ENCODE data around the gene OTULIN.
A peak's percentile ranks its signal among the peaks of the same experiment; 100 is the strongest.

The OTULIN gene

DNA sequence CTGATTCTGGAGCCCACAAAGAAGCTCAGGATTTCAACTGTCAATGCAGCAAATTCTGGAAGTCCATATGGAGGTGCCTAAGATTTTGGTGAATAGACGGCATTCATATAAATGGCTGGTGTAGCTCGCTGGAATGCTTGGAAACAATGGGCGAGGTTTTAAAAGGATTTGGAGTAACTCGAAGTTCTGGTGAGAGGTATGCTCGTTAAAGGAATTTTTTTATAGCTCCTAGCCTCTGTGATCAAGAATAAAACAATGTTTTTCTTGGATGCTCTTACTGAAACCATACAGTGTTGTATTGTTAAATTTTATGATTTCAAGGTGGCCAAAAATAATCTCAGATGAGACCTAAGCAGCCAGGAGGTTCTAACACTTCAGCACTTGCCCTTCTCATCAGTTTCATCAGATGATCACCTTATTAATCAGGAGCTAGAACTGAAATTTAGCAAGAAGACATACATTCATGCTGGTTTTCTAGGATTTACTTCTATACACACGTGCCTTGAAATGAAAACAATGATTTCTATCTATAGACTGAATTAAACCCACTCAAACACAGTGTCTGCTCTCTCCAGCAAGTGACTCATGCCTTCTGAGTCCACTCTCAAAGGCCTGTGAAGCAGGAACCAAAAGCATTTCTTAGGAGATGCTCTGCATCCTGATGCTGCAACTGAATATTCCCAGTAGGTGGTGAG is 79.2 kb downstream of the OTULIN start:
- DNase-seq (ENCODE audit: low read depth), result no peak

DNA sequence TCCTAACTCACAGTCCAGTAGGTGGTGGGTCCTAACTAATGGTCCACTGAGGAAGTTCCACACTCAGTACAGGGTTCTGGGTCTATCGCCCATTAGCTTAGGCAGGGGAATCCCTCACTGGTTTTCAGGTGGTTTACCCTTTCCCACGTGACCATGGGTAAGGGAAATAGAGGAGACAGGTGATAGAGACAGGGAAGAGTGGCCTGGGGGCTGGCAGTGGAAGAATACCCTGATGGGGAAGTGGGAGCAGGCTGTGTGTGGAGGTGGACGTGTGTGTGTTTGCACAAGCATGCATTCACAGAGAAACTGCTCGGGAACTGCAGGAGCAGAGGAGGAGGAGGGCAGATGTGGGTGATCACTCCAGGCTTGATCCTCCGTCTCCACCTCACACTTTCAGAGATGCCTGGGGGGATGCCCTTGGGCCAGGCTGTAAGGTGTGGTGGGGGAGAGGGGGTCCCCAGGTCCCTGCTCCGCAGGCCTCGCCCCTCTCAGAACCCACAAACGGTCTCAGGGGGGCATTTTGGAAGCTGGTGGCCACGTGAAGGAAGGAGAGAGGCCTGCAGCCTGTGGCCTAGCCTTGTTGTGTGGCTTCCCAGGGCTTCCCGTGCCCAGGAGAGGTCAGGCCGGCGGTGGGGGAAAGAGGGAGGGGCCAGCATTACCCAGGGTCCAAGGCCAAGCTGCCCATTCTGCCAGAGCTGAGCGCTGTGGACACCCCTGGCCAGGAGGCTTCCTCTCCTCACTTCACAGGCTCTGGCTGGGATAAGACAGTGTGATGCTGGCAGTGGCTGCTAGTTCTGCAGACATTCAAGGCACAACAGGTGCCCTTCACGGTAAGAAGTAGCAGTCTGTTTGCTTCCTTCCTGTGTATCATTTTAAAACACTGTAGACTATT is 80.0 kb downstream of the OTULIN start:
- DNase-seq (ENCODE audit: low read depth), result no peak

DNA sequence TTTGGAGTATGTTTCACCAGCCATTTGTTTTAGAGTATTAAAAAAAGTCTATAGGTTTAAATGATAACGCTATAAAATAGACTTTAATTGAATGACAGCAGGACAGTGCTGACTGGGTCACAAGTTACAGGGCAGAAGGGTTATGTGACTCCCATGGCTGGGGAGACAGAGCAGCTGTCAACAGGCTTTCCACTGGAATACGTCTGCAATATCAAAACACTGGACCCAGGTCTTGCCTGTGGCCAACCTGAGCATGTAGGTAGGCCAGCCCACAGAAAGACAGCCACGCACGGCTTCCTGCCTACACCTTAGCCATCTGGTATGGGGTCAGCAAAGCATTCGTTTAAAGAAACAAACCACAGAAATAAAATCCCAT is 80.7 kb downstream of the OTULIN start:
- no peak for DNase-seq (ENCODE audit: low read depth)

DNA sequence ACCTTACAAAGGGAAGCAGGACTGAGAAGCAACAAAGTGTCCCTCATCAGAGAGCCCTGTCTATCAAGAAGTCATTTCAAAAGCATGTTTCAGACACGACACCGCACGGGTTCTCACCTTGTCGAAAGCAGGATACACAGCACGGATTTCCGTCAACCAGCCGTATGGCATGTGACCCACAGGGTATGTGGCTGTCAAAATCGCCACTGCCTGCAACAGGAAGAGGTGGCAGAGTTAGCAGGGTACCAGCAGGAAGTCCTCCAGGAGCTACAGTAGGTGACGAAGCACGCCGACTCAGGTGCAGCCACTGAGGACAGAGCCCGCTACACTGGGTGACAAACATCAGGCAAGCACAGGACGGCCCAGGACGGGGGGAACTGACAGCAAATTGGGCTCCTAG is 81.2 kb downstream of the OTULIN start:
- DNase-seq (ENCODE audit: low read depth), result peak; percentile 13

DNA sequence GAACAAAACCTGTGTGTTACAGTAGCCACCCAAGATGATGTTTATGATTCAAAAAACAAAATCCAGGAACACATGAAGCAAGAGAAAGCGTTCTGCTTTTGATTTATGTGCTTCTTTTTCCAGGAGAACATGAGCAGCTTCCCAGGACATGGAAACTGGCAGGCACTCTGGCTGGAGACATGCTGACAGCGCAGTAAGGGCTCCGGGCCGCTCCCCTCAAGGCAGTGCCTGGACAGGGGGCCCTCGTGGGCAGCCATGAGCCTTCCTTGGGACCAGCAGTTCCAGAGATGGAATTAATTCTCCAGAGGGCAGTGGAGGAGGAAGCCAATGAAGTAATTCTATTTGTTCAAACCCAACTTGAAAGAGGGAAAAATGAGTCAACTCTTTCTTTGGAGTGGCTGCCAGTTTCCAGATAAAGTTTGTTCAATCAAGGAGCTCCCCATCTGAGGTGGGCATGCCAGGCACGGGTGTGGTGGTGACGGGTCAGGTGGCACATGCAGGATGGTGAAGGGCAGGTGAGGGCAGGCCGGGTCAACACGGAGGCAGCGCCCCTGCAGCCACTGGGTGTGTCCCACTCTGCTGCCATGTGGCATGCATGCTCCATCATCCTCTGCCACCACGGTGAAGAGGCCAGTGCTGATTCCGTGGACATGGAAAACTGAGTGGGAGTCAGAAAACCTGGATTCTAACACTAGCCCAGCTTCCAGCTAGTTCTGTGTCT is 83.8 kb downstream of the OTULIN start:
- DNase-seq (ENCODE audit: low read depth), result no peak

All from stimulated activated CD8-positive, alpha-beta memory T cell treated with anti-CD3 and anti-CD28 coated beads, Interleukin-12 subunit alpha, Interleukin-12 subunit beta, amount 100 ng/mL, for 1 hour (primary cell).